Esophagus muscularis mucosa (tissue), 4 donors: ENCODE results near the gene DTNBP1. TPM values are rescaled to one million over a fixed set of nuclear protein-coding genes. Genes with fewer than 3 reads are reported as not detected.
A peak's percentile ranks its signal among the peaks of the same experiment; 100 is the strongest.

Source experiments
- DNase-seq: peaks from one replicate; pipeline ENCODE4 v3.0.0-alpha.2; 2017; ENCODE audit errors: extremely low spot score
- H3K27ac ChIP-seq, 4 donors: fragments of 200-600 bp; sonication (generic); replicated peaks in 1 of 4; 1 replicate in 3 of 4; 2 replicates in 1 of 4; pipeline ENCODE4 v1.5.1; 2016 to 2019; ENCODE audit warnings: mild to moderate bottlenecking in 1 of 4
- H3K27me3 ChIP-seq, 4 donors: fragments of 200-600 bp; sonication (generic); one replicate each; pipeline versions ENCODE4 v1.5.1 to v1.6.0; 2016 to 2019
- H3K36me3 ChIP-seq, 4 donors: fragments of 200-600 bp; sonication (generic); one replicate each; pipeline ENCODE4 v1.5.1; 2016 to 2019
- H3K4me1 ChIP-seq, 4 donors: fragments of 200-600 bp; sonication (generic); one replicate each; pipeline ENCODE4 v1.5.1; 2016 to 2019
- H3K4me3 ChIP-seq, 4 donors: fragments of 200-600 bp; sonication (generic); 1 replicate in 2 of 4; 2 replicates in 2 of 4; pipeline ENCODE4 v1.5.1; 2016 to 2019; ENCODE audit warnings: mild to moderate bottlenecking in 4 of 4, moderate library complexity in 1 of 4
- H3K9me3 ChIP-seq, 4 donors: fragments of 200-600 bp; sonication (generic); 1 replicate in 3 of 4; 2 replicates in 1 of 4; pipeline ENCODE4 v1.5.1; 2016 to 2019
- EP300 ChIP-seq: sonication (generic); formaldehyde crosslinking; IDR thresholded peaks from one replicate; pipeline ENCODE4 v1.6.1; 2017; ENCODE audit warnings: antibody characterized with exemption
- POLR2A ChIP-seq: fragments of 450-650 bp; IDR thresholded peaks from one replicate; pipeline ENCODE4 v1.6.1; 2017; ENCODE audit warnings: antibody characterized with exemption, moderate library complexity, mild to moderate bottlenecking, low read depth
- POLR2AphosphoS5 ChIP-seq, 2 donors: sonication (generic); formaldehyde crosslinking; IDR thresholded peaks; one replicate each; pipeline ENCODE4 v1.6.1; 2017; ENCODE audit warnings: antibody characterized with exemption in 2 of 2
- WGBS: methylation state at CpG from one replicate; pipeline ENCODE4 v1.1.5; 2018; 5-methylcytosine and 5-hydroxymethylcytosine counted together
- intact Hi-C: fragments of 100-400 bp; cut with DNase I; formaldehyde crosslinking; loops from one replicate; pipeline ENCODE4 v1.15.1; 2023
- total RNA-seq, 4 donors: library from RNA; depleted of rRNA; stranded (reverse); fragments of >200 nt; gene quantifications; one replicate each; pipeline versions ENCODE4 v1.1.0 to v1.2.1, GENCODE V29; 2016
- TF ChIP-seq, protein P1 (sequence below), 3 experiments: fragments of 200-600 bp in 2 of 3; fragments of 450-650 bp in 1 of 3; sonication (generic) in 2 of 3; IDR thresholded peaks; one replicate each; pipeline ENCODE4 v1.5.1; 2017 to 2019; ENCODE audit warnings: antibody characterized with exemption in 3 of 3, mild to moderate bottlenecking in 2 of 3, moderate library complexity in 1 of 3

The DTNBP1 gene
- total RNA-seq, 4 donors from 2014 or later = 18.3 to 26.8 (median 25.4) TPM

DNA sequence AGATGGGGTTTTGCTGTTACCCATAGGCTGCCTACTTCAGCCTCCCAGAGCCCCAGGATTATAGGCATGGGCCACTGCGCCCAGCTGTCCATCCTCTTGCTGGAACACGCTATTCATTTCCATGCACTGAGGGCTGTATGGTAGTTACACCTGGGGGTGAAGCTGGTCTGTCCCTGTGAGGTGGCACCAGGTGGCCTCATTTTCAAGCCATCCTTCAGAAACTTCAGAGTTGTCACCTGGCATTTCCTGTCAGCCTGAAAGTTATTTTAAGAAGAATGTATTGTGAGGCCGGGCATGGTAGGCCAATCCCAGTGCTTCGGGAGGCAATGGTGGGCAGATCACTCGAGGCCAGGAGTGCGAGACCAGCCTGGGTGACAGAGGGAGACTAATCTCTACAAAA is 147.6 kb downstream of the DTNBP1 start:
- intact Hi-C loops = no loop called here
- peaks cover 0 to 8% (median 0%) of the 10 kb centered on the region in 4 donors for H3K4me1 ChIP-seq
- 96% methylated on average over 4 of the region's 6 CpGs for WGBS
- no peaks in the 10 kb centered on the region for H3K9me3 ChIP-seq
- no peak for TF ChIP-seq POLR2AphosphoS5 (IDR thresholded peaks at IDR 0.05)
- TF ChIP-seq, protein P1, sequence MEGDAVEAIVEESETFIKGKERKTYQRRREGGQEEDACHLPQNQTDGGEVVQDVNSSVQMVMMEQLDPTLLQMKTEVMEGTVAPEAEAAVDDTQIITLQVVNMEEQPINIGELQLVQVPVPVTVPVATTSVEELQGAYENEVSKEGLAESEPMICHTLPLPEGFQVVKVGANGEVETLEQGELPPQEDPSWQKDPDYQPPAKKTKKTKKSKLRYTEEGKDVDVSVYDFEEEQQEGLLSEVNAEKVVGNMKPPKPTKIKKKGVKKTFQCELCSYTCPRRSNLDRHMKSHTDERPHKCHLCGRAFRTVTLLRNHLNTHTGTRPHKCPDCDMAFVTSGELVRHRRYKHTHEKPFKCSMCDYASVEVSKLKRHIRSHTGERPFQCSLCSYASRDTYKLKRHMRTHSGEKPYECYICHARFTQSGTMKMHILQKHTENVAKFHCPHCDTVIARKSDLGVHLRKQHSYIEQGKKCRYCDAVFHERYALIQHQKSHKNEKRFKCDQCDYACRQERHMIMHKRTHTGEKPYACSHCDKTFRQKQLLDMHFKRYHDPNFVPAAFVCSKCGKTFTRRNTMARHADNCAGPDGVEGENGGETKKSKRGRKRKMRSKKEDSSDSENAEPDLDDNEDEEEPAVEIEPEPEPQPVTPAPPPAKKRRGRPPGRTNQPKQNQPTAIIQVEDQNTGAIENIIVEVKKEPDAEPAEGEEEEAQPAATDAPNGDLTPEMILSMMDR (IDR thresholded peaks at IDR 0.05) = no peak
- no peak for TF ChIP-seq POLR2A
- TF ChIP-seq EP300 = no peak
- H3K27me3 ChIP-seq = no peaks in the 10 kb centered on the region
- no peak overlapping the region for H3K27ac ChIP-seq
- no peak overlapping the region for H3K4me3 ChIP-seq
- no peak for DNase-seq
- H3K36me3 ChIP-seq = peaks cover 39 to 96% (median 87%) of the 10 kb centered on the region in 4 donors

DNA sequence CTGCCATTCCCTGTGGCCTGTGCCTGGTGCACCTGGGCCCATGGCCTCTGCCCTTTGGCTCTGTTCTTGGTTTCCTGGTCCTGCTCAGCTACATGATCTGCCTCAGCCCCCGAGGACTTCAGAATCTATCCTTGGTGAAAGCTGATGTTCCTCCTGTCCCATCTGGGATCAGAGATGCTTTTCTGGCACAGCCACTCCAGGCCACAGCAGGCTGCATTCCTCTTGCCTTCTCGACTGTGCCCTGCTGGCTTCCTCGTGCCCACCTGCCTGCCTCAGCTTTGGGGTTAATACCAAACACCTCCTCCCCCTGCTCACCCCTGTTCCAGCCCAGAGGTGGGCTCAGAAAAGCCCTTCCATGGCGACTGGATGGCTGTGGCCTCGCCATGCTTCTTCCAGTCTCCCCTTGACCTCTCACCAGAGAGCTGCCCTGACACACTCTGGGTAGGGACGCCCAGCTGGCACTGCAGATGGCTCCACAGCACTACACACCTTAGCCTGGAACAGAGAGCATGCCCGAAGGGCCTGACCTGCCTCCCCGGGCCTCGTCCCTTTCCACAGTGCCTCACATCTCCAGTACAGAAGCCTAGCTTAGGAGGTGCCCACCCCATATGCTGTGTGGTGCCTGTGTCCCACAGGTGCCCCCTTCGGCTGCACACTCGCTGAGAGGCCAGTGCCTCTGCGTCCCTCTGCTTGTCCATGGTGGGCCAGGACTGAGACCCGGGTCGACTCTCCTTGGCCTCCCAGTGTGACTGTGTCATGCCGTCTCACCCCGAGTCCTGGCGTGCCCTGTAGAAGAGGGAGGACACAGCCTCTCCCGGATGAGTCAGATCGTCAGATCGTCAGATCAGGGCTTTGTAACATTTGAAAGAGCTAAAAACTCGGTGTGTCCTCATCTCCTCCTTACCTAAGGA is 148.8 kb downstream of the DTNBP1 start:
- Histone ChIP-seq H3K4me1 (peaks cover 0 to 10% (median 0%) of the 10 kb centered on the region in 4 donors), H3K27ac (no peak overlapping the region), H3K9me3 (no peaks in the 10 kb centered on the region), H3K36me3 (peaks cover 35 to 96% (median 86%) of the 10 kb centered on the region in 4 donors), H3K27me3 (no peaks in the 10 kb centered on the region), H3K4me3 (no peak overlapping the region)
- no peak for DNase-seq
- intact Hi-C loops = no loop called here
- no peak for TF ChIP-seq POLR2A
- no peak for TF ChIP-seq EP300
- 89% methylated on average over 11 of the region's 21 CpGs for WGBS

DNA sequence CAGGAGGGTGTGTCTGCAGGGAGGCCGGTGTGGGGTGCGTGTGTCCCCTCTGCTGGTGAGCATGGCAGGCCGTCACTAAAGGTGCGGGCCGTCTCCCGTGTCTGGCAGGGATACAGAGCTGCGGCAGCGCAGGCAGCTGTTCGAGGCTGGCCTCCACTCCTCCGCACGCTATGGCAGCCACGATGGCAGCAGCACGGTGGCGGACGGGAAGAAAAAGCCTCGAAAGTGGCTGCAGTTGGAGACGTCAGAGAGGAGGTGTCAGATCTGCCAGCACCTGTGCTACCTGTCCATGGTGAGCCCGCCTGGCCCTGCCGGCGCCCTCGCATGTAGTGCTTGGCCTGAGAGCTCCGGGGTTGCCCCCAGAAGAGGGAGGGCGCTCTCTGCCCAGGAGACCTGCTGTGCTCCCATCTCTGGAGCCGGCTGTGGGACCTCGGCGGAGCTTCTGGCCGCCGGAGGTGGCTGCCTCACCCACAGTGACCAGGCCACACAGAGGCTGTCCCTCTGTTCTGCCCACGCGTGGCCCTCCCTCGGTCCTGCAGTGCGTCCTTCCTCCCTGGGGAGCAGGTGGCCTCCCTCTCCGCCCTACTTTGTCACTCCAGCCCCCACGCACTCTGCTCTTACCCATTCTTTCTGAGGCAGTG is 149.6 kb downstream of the DTNBP1 start:
- intact Hi-C loops = no loop called here
- Histone ChIP-seq H3K4me3 (no peak overlapping the region), H3K27ac (no peak overlapping the region), H3K27me3 (no peaks in the 10 kb centered on the region), H3K4me1 (peaks cover 0 to 10% (median 0%) of the 10 kb centered on the region in 4 donors), H3K9me3 (no peaks in the 10 kb centered on the region), H3K36me3 (peaks cover 33 to 96% (median 84%) of the 10 kb centered on the region in 4 donors)
- 95% methylated on average over 25 of the region's 34 CpGs for WGBS
- DNase-seq = no peak
- TF ChIP-seq EP300 (no peak), POLR2AphosphoS5 (IDR thresholded peaks at IDR 0.05) (no peak), POLR2A (no peak)
- TF ChIP-seq, protein P1 (IDR thresholded peaks at IDR 0.05) = no peak

DNA sequence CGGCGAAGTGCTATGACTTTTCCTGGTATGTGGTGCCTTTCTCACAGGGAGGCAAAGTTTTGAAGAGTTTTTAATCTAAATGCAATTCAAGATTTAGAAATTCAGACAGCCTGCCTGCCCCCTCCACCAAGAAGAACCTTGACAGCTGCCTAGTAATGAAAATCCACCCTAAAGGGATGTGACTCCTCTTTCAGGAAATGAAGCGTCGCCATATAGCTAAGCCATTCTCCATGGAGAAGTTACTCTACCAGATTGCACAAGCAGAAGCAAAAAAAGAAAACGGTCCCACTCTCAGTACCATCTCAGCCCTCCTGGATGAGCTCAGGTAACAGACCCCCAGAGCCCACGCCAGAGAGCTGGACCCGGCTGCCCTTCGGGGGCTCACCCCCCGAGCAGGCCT is 150.1 kb downstream of the DTNBP1 start:
- 97% methylated on average over 8 of the region's 9 CpGs for WGBS
- Histone ChIP-seq H3K27me3 (no peaks in the 10 kb centered on the region), H3K9me3 (no peaks in the 10 kb centered on the region), H3K4me3 (no peak overlapping the region), H3K36me3 (peaks cover 33 to 94% (median 81%) of the 10 kb centered on the region in 4 donors), H3K4me1 (peaks cover 0 to 10% (median 0%) of the 10 kb centered on the region in 4 donors), H3K27ac (no peak overlapping the region)
- TF ChIP-seq POLR2AphosphoS5 (IDR thresholded peaks at IDR 0.05) (no peak), POLR2A (no peak), EP300 (no peak)
- TF ChIP-seq, protein P1 (IDR thresholded peaks at IDR 0.05) = no peak
- DNase-seq = no peak
- intact Hi-C loops = no loop called here

DNA sequence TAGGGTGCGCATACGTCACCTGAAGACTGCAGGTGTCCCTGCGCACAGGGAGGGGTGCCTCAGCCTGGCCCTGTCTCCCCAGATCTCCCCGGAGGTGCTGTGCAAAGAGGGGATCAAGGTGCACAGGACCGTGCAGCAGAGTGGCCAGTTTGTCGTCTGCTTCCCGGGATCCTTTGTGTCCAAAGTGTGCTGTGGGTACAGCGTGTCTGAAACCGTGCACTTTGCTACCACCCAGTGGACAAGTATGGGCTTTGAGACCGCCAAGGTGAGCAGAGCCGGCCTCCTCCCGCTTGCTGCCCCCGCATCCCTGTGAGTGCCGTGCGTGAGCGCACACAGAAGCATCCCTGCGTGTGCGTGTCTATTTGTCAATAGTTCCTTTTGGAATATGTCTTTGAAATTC is 150.7 kb downstream of the DTNBP1 start:
- Histone ChIP-seq H3K27ac (no peak overlapping the region), H3K4me3 (no peak overlapping the region), H3K4me1 (peaks cover 0 to 10% (median 0%) of the 10 kb centered on the region in 4 donors), H3K27me3 (no peaks in the 10 kb centered on the region), H3K9me3 (no peaks in the 10 kb centered on the region), H3K36me3 (peaks cover 29 to 93% (median 78%) of the 10 kb centered on the region in 4 donors)
- no peak for DNase-seq
- intact Hi-C loops = no loop called here
- TF ChIP-seq, protein P1 (IDR thresholded peaks at IDR 0.05) = peak in 1 of 3 experiments; percentile 24
- TF ChIP-seq POLR2A = no peak
- WGBS = 88% methylated on average over 18 of the region's 18 CpGs
